ENCODE results near the gene MANF.

MANF gene

DNA sequence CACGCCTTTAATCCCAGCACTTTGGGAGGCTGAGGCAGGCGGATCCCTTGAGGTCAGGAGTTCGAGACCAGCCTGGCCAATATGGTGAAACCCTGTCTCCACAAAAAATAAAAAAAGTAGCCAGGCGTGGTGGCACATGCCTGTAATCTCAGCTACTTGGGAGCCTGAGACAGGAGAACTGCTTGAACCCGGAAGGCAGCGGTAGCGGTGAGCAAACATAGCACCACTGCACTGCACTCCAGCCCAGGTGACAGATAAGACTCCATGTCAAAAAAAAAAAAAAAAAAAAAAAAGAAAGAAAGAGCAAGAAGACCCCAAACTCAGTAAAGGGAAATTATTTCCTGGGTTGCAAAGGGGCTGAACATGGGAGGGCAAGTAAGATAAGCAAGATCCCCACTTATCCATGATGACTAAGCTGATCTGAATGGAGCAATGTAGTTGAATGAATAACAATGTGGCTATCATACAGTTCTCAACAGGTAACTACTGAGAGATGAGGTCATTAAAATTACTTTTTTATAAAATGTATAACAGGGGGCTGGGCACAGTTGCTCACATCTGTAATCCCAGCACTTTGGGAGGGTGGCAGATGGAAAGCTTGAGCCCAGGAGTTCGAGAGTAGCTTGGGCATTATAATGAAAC lies 52.0 kb downstream of the MANF start:
- DNase-seq, result no peak
